Stomach (tissue), 19 donors: ENCODE results near the gene TBL1XR1. TPM values are rescaled to one million over a fixed set of nuclear protein-coding genes. Genes with fewer than 3 reads are reported as not detected.

ENCODE experiments used
- DNase-seq, 2 donors: peaks; one replicate each; pipeline versions ENCODE4 v3.0.0 to v3.0.0-alpha.2; 2013 to 2019
- H3K27ac ChIP-seq, 5 donors: fragments of 200-600 bp in 4 of 5; sonication (generic) in 4 of 5; one replicate each; pipeline ENCODE4 v1.5.1; 2013 to 2019; ENCODE audit warnings: mild to moderate bottlenecking in 1 of 5, moderate library complexity in 1 of 5
- H3K27me3 ChIP-seq, 3 donors: fragments of 200-600 bp; sonication (generic); one replicate each; pipeline ENCODE4 v1.5.1; 2017 to 2019; ENCODE audit warnings: mixed run types in 1 of 3
- H3K36me3 ChIP-seq, 4 donors: fragments of 200-600 bp; sonication (generic); 1 replicate in 3 of 4; 2 replicates in 1 of 4; pipeline ENCODE4 v1.5.1; 2016 to 2019
- H3K4me1 ChIP-seq, 4 donors: fragments of 200-600 bp; sonication (generic); one replicate each; pipeline ENCODE4 v1.5.1; 2016 to 2019
- H3K4me3 ChIP-seq, 4 donors: fragments of 200-600 bp; sonication (generic) in 3 of 4; one replicate each; pipeline ENCODE4 v1.5.1; 2016 to 2019; ENCODE audit warnings: mild to moderate bottlenecking in 1 of 4
- H3K9me3 ChIP-seq, 4 donors: fragments of 200-600 bp; sonication (generic); one replicate each; pipeline ENCODE4 v1.5.1; 2016 to 2019
- EP300 ChIP-seq: sonication (generic); formaldehyde crosslinking; IDR thresholded peaks from one replicate; pipeline ENCODE4 v1.6.1; 2017; ENCODE audit warnings: antibody characterized with exemption
- POLR2A ChIP-seq, 4 donors: fragments of 450-650 bp; IDR thresholded peaks; one replicate each; pipeline ENCODE4 v1.6.1; 2016; ENCODE audit warnings: antibody characterized with exemption in 4 of 4, control low read depth in 2 of 4, mild to moderate bottlenecking in 1 of 4, moderate library complexity in 1 of 4
- POLR2AphosphoS5 ChIP-seq, 3 donors: sonication (generic); formaldehyde crosslinking; IDR thresholded peaks; one replicate each; pipeline ENCODE4 v1.6.1; 2016; ENCODE audit warnings: antibody characterized with exemption in 3 of 3
- WGBS, 5 donors: extraction: QIAGEN DNeasy Blood & Tissue Kit in 3 of 5; methylation state at CpG; one replicate each; pipeline versions ENCODE4 v1.1.5 to v1.1.7; 2013 to 2018; 5-methylcytosine and 5-hydroxymethylcytosine counted together
- intact Hi-C: fragments of 100-400 bp; cut with DNase I; formaldehyde crosslinking; loops from one replicate; pipeline ENCODE4 v1.15.1; 2023; ENCODE audit warnings: low total_unique reads
- long read RNA-seq, 10 donors: transcript quantifications; one replicate each; lab custom pipeline, GENCODE V29; 2026
- polyA plus RNA-seq, 3 donors: library from polyadenylated mRNA; stranded (reverse); fragments of 200-250 nt; gene quantifications; one replicate each; pipeline ENCODE4 v1.2.3, GENCODE V29; 2013
- total RNA-seq, 5 donors: library from RNA; depleted of rRNA; stranded (reverse); fragments of >200 nt; gene quantifications; one replicate each; pipeline versions ENCODE4 v1.1.0 to v1.2.3, GENCODE V29; 2014 to 2016
- TF ChIP-seq, protein P1 (sequence below), 7 experiments: fragments of 450-650 bp in 4 of 7; fragments of 200-600 bp in 3 of 7; sonication (generic) in 3 of 7; IDR thresholded peaks; one replicate each; pipeline ENCODE4 v1.5.1; 2016 to 2019; ENCODE audit warnings: antibody characterized with exemption in 7 of 7, control low read depth in 2 of 7, mild to moderate bottlenecking in 1 of 7
- donor health status: healthy with polysubstance abuse.
- donor health status: Bipolar disorder and iron deficiency.
- donor health status: healthy.

TBL1XR1 gene
- total RNA-seq (100 to 1,000 TPM in 1 of 5 donors, 10 to 100 TPM in 4; 11.6 to 217 (median 66.5) TPM), polyA plus RNA-seq (10 to 100 TPM; 17.9 to 22.3 (median 20.2) TPM)
- long read RNA-seq, donor 1, full-length matches to known transcripts, result 1 of 1 reads
- long read RNA-seq, donor 1, partial matches to known transcripts, result 0 of 1 reads
- long read RNA-seq, donor 1, other reads (novel, unspliced or antisense), result 0 of 1 reads
- long read RNA-seq, donor 2, full-length matches to known transcripts, result 4 of 4 reads
- long read RNA-seq, donor 2, partial matches to known transcripts, result 0 of 4 reads
- long read RNA-seq, donor 2, other reads (novel, unspliced or antisense), result 0 of 4 reads
- long read RNA-seq, donor 3, result 0 reads
- long read RNA-seq, donor 4, result 0 reads
- long read RNA-seq, donor 5, full-length matches to known transcripts, result 3 of 3 reads
- long read RNA-seq, donor 5, partial matches to known transcripts, result 0 of 3 reads
- long read RNA-seq, donor 5, other reads (novel, unspliced or antisense), result 0 of 3 reads
- long read RNA-seq, donor 6, result 0 reads
- long read RNA-seq, donor 7, full-length matches to known transcripts, result 2 of 2 reads
- long read RNA-seq, donor 7, partial matches to known transcripts, result 0 of 2 reads
- long read RNA-seq, donor 7, other reads (novel, unspliced or antisense), result 0 of 2 reads
- long read RNA-seq, donor 8, full-length matches to known transcripts, result 4 of 4 reads
- long read RNA-seq, donor 8, partial matches to known transcripts, result 0 of 4 reads
- long read RNA-seq, donor 8, other reads (novel, unspliced or antisense), result 0 of 4 reads
- long read RNA-seq, donor 9, full-length matches to known transcripts, result 2 of 2 reads
- long read RNA-seq, donor 9, partial matches to known transcripts, result 0 of 2 reads
- long read RNA-seq, donor 9, other reads (novel, unspliced or antisense), result 0 of 2 reads
- long read RNA-seq, donor 10, full-length matches to known transcripts, result 1 of 1 reads
- long read RNA-seq, donor 10, partial matches to known transcripts, result 0 of 1 reads
- long read RNA-seq, donor 10, other reads (novel, unspliced or antisense), result 0 of 1 reads

DNA sequence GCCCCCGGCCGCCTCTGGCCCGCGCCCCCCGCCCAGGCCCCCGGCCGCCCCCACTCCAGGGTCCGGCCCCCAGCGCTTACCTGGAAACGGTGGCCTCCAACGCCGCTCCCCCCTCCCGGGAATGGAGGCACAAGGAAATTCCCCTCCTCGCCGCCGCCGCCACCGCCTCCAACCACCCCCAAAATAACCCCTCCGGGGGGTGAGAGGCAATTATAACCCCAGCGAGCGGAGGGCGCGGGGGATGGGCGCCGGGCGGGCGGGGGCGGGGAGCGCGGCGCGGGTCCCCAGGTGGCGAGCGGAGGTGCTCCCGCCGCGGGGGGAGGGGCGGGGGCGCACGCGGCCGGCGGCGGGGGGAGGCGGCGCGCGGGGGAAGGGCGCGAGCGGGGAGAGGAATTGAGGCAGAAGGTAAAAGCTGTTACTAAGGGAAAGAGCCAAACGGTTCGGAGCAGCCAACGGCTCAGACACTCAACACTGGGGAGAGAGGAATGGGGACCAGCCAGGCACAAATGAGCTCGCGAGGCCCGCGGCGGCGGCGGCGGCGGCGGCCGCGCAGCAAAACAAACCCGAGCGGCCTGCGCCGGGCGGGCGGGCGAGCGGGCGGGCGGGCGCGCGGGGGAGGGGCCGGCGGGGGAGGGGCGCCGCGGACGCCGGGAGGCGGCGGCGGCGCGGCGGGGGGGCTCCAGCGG lies at the start of gene TBL1XR1:
TSS of gene TBL1XR1 (minus strand) at position 442 of the 686 bp plus-strand sequence. CDS start 132,505 bp downstream, outside the sequence.
- no peaks in the 10 kb centered on the region for H3K27me3 ChIP-seq
- peaks cover 13 to 58% (median 37%) of the 10 kb centered on the region in 4 donors for H3K4me1 ChIP-seq
- H3K27ac ChIP-seq, result peak within 1 kb of the TSS; percentile 98 to 100 (median 99)
- H3K36me3 ChIP-seq, result no peaks in the 10 kb centered on the region
- intact Hi-C loops, result no loop called here
- 0 to 6% (median 2%) methylated on average over 9 to 92 of the region's 93 CpGs for WGBS, 5 donors
- H3K4me3 ChIP-seq, result peak within 1 kb of the TSS; percentile 75 to 98 (median 92)
- H3K9me3 ChIP-seq, result no peaks in the 10 kb centered on the region
- TF ChIP-seq, protein P1, sequence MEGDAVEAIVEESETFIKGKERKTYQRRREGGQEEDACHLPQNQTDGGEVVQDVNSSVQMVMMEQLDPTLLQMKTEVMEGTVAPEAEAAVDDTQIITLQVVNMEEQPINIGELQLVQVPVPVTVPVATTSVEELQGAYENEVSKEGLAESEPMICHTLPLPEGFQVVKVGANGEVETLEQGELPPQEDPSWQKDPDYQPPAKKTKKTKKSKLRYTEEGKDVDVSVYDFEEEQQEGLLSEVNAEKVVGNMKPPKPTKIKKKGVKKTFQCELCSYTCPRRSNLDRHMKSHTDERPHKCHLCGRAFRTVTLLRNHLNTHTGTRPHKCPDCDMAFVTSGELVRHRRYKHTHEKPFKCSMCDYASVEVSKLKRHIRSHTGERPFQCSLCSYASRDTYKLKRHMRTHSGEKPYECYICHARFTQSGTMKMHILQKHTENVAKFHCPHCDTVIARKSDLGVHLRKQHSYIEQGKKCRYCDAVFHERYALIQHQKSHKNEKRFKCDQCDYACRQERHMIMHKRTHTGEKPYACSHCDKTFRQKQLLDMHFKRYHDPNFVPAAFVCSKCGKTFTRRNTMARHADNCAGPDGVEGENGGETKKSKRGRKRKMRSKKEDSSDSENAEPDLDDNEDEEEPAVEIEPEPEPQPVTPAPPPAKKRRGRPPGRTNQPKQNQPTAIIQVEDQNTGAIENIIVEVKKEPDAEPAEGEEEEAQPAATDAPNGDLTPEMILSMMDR (IDR thresholded peaks at IDR 0.05), result peak in 1 of 7 experiments; percentile 6
- TF ChIP-seq POLR2A (IDR thresholded peaks at IDR 0.05) (no peak), POLR2AphosphoS5 (IDR thresholded peaks at IDR 0.05) (peak; percentile 63 to 89 (median 88)), EP300 (peak; percentile 24)
- DNase-seq, result peak; percentile 95 to 98

DNA sequence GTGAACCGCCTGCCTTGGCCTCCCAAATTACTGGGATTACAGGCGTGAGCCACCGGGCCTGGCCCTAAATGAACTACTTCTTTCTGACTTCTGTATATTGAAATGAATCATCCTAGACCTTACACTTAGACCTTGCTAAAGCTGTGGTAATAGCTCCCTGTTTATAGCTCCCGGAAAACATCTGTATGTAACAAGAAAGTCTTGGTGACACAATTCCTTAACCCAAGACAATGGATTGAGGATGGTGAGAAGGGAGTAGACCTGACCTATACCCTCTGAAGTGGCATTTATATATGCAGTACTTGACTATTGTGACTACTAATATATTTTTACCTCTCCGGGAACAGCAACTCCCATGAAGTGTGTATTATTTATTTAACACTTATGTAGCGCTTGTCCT lies 48.0 kb upstream of the TBL1XR1 start:
- Histone ChIP-seq H3K4me3 (no peak overlapping the region), H3K27ac (no peak overlapping the region), H3K36me3 (no peaks in the 10 kb centered on the region), H3K4me1 (no peaks in the 10 kb centered on the region), H3K9me3 (no peaks in the 10 kb centered on the region), H3K27me3 (no peaks in the 10 kb centered on the region)
- intact Hi-C loops, result no loop called here
- DNase-seq, result no peak
- TF ChIP-seq POLR2A (IDR thresholded peaks at IDR 0.05) (no peak), POLR2AphosphoS5 (IDR thresholded peaks at IDR 0.05) (no peak), EP300 (no peak)
- TF ChIP-seq, protein P1 (IDR thresholded peaks at IDR 0.05), result no peak
- WGBS, 5 donors, result 84 to 96% (median 92%) methylated on average over 6 of the region's 6 CpGs

DNA sequence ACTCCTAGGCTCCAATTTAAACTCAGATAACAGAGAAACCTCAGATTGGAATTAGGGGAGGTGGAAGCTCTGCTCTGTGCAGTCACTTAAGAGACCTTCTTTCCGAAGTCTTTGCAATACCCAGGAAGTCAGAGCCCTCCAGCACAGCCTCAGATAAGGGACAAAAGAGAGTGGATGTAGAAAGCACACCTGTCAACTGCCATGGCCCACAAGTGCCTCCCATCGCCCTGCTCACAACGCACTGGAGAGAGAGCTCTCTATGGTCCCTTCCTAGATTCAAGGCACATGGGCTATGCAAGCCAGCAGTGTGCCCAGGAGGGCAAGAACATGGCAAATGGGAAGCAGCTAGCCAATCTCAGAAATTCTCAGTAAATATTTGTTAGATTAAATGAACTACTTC lies 47.3 kb upstream of the TBL1XR1 start:
- no peak for TF ChIP-seq POLR2AphosphoS5 (IDR thresholded peaks at IDR 0.05)
- TF ChIP-seq, protein P1 (IDR thresholded peaks at IDR 0.05), result no peak
- no peak for TF ChIP-seq EP300
- TF ChIP-seq POLR2A (IDR thresholded peaks at IDR 0.05), result no peak
- Histone ChIP-seq H3K27me3 (no peaks in the 10 kb centered on the region), H3K36me3 (no peaks in the 10 kb centered on the region), H3K4me1 (no peaks in the 10 kb centered on the region), H3K4me3 (no peak overlapping the region), H3K27ac (no peak overlapping the region), H3K9me3 (no peaks in the 10 kb centered on the region)
- 86 to 96% (median 90%) methylated on average over 3 of the region's 3 CpGs for WGBS, 5 donors
- intact Hi-C loops, result no loop called here
- DNase-seq, result no peak
